ENCODE results near the gene GALNTL6. TPM values are rescaled to one million over a fixed set of nuclear protein-coding genes. Genes with fewer than 3 reads are reported as not detected.
"Not testable (repeated sequence)": the region's sequence is repeated elsewhere in the genome, so short reads cannot be mapped to it uniquely, and the experiment has no call there.

The GALNTL6 gene
- total and polyA plus RNA-seq, 8 donors: 0.13 to 0.41 (median 0.21) TPM; not detected in 4

GRCh38 chr4:172957216-172957615, 1144.0 kb downstream of the GALNTL6 start:
- no peak for TF ChIP-seq CTCF (IDR thresholded peaks at IDR 0.05)
- Histone ChIP-seq H3K9me3 (no peaks in the 10 kb centered on the region), H3K27ac (no peak overlapping the region), H3K27me3 (no peaks in the 10 kb centered on the region), H3K4me3 (no peak overlapping the region), H3K36me3 (no peaks in the 10 kb centered on the region), H3K4me1 (peaks cover 0 to 3% (median 2%) of the 10 kb centered on the region in 3 donors)
- DNase-seq (no peak), ATAC-seq (no peak), FAIRE-seq (no peak)
- 84 to 86% methylated on average over 4 of the region's 4 CpGs for WGBS, 2 donors
- intact Hi-C loops (cut with DNase I): no loop called here

- FAIRE-seq (peak; percentile 96), DNase-seq (peak in 4 of 6 donors; percentile 34 to 68 (median 46)), ATAC-seq (peak; percentile 97 to 100 (median 99))
- no peaks in the 10 kb centered on the region for H3K9me3 ChIP-seq
- peak overlapping the region in 3 of 4 donors; percentile 3 to 28 (median 16) for H3K27ac ChIP-seq
- H3K4me3 ChIP-seq: peak overlapping the region in 1 of 4 donors; percentile 13
- no peak for TF ChIP-seq CTCF (IDR thresholded peaks at IDR 0.05)
- H3K27me3 ChIP-seq: peaks cover 0 to 7% (median 0%) of the 10 kb centered on the region in 4 donors
- H3K4me1 ChIP-seq: peaks cover 0 to 6% (median 5%) of the 10 kb centered on the region in 3 donors
- no peaks in the 10 kb centered on the region for H3K36me3 ChIP-seq
- WGBS, 2 donors: 47 to 52% methylated on average over 10 of the region's 10 CpGs
- intact Hi-C loops (cut with DNase I): no loop called here
Observed at GRCh38 chr4:172962564-172963353, 1149.6 kb downstream of the GALNTL6 start.

GRCh38 chr4:172963498-172964294, 1150.5 kb downstream of the GALNTL6 start:
- H3K4me3 ChIP-seq: no peak overlapping the region
- no peak for TF ChIP-seq CTCF (IDR thresholded peaks at IDR 0.05)
- H3K4me1 ChIP-seq: peaks cover 0 to 6% (median 5%) of the 10 kb centered on the region in 3 donors
- no peak for ATAC-seq
- no peaks in the 10 kb centered on the region for H3K9me3 ChIP-seq
- H3K27me3 ChIP-seq: peaks cover 0 to 7% (median 0%) of the 10 kb centered on the region in 4 donors
- FAIRE-seq: no peak
- no peak for DNase-seq
- 82 to 89% methylated on average over 5 of the region's 5 CpGs for WGBS, 2 donors
- no peak overlapping the region for H3K27ac ChIP-seq
- intact Hi-C loops (cut with DNase I): no loop called here
- H3K36me3 ChIP-seq: no peaks in the 10 kb centered on the region

GRCh38 chr4:172970189-172970588, 1157.0 kb downstream of the GALNTL6 start:
- intact Hi-C loops (cut with DNase I); H3K4me1 ChIP-seq; H3K27ac ChIP-seq; H3K9me3 ChIP-seq; H3K4me3 ChIP-seq; FAIRE-seq; H3K27me3 ChIP-seq; ATAC-seq; DNase-seq; H3K36me3 ChIP-seq: not testable (repeated sequence)
- 86% methylated on average over 4 of the region's 4 CpGs for WGBS, 2 donors

GRCh38 chr4:172974586-172974985, 1161.4 kb downstream of the GALNTL6 start:
- FAIRE-seq: no peak
- no peak overlapping the region for H3K27ac ChIP-seq
- TF ChIP-seq CTCF (IDR thresholded peaks at IDR 0.05): no peak
- DNase-seq: peak in 1 of 6 donors; percentile 20
- H3K4me1 ChIP-seq: peaks cover 6 to 12% (median 10%) of the 10 kb centered on the region in 3 donors
- WGBS, 2 donors: 80 to 87% methylated on average over 7 of the region's 7 CpGs
- no peaks in the 10 kb centered on the region for H3K9me3 ChIP-seq
- ATAC-seq: no peak
- intact Hi-C loops (cut with DNase I): no loop called here
- no peaks in the 10 kb centered on the region for H3K36me3 ChIP-seq
- no peak overlapping the region for H3K4me3 ChIP-seq
- peaks cover 0 to 3% (median 0%) of the 10 kb centered on the region in 4 donors for H3K27me3 ChIP-seq

Measured in pancreas (tissue), 10 donors.